ENCODE results near the gene RBPJ. TPM values are rescaled to one million over a fixed set of nuclear protein-coding genes. Genes with fewer than 3 reads are reported as not detected.

The RBPJ gene
- polyA plus RNA-seq, 1 donor from 2014 or later, result 89.8 TPM

GRCh38 chr4:26388671-26389070, 67.9 kb downstream of the RBPJ start:
- Histone ChIP-seq H3K4me2 (ENCODE audit: low read length) (no peak overlapping the region), H3K27me3 (ENCODE audit: insufficient read depth, low read depth, low read length) (no peaks in the 10 kb centered on the region), H4K20me1 (ENCODE audit: insufficient read depth) (no peaks in the 10 kb centered on the region), H3K9me3 (ENCODE audit: low read length) (no peaks in the 10 kb centered on the region), H3K36me3 (ENCODE audit: insufficient read depth, low read length) (peaks cover 5% of the 10 kb centered on the region), H3K9me2 (ENCODE audit: insufficient read depth, low read length) (no peaks in the 10 kb centered on the region), H3K27ac (ENCODE audit: low read length) (no peak overlapping the region), H3K79me2 (replicated peaks; ENCODE audit: insufficient read depth, low read length) (peaks cover 21% of the 10 kb centered on the region), H2AFZ (ENCODE audit: low read depth, low read length) (no peak overlapping the region), H3F3A (ENCODE audit: insufficient read depth, low read length, poor library complexity, severe bottlenecking) (no peaks in the 10 kb centered on the region), H3K9ac (ENCODE audit: low read length) (no peak overlapping the region), H3K4me3 (ENCODE audit: low read length) (no peak overlapping the region)
- TF ChIP-seq, protein P1, sequence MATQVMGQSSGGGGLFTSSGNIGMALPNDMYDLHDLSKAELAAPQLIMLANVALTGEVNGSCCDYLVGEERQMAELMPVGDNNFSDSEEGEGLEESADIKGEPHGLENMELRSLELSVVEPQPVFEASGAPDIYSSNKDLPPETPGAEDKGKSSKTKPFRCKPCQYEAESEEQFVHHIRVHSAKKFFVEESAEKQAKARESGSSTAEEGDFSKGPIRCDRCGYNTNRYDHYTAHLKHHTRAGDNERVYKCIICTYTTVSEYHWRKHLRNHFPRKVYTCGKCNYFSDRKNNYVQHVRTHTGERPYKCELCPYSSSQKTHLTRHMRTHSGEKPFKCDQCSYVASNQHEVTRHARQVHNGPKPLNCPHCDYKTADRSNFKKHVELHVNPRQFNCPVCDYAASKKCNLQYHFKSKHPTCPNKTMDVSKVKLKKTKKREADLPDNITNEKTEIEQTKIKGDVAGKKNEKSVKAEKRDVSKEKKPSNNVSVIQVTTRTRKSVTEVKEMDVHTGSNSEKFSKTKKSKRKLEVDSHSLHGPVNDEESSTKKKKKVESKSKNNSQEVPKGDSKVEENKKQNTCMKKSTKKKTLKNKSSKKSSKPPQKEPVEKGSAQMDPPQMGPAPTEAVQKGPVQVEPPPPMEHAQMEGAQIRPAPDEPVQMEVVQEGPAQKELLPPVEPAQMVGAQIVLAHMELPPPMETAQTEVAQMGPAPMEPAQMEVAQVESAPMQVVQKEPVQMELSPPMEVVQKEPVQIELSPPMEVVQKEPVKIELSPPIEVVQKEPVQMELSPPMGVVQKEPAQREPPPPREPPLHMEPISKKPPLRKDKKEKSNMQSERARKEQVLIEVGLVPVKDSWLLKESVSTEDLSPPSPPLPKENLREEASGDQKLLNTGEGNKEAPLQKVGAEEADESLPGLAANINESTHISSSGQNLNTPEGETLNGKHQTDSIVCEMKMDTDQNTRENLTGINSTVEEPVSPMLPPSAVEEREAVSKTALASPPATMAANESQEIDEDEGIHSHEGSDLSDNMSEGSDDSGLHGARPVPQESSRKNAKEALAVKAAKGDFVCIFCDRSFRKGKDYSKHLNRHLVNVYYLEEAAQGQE (IDR thresholded peaks at IDR 0.05; ENCODE audit: borderline replicate concordance), result no peak
- TF ChIP-seq MXI1 (conservative IDR thresholded peaks at IDR 0.05; ENCODE audit: poor library complexity, severe bottlenecking) (no peak), EP300 (conservative IDR thresholded peaks at IDR 0.05; ENCODE audit: poor library complexity, severe bottlenecking) (no peak), POLR2AphosphoS5 (IDR thresholded peaks at IDR 0.05) (no peak), TAF1 (IDR thresholded peaks at IDR 0.05; ENCODE audit: low read depth) (no peak), RAD21 (conservative IDR thresholded peaks at IDR 0.05) (no peak), CTCF (IDR thresholded peaks at IDR 0.05; ENCODE audit: poor library complexity, severe bottlenecking) (no peak), EZH2 (IDR thresholded peaks at IDR 0.05; ENCODE audit: borderline replicate concordance, insufficient read depth, low read length, poor library complexity, severe bottlenecking) (no peak), SMC3 (conservative IDR thresholded peaks at IDR 0.05; ENCODE audit: poor library complexity) (no peak)

GRCh38 chr4:26397086-26397485, 76.3 kb downstream of the RBPJ start:
- H3K27me3 ChIP-seq (ENCODE audit: insufficient read depth, low read depth, low read length), result no peaks in the 10 kb centered on the region
- no peak overlapping the region for H3K9ac ChIP-seq (ENCODE audit: low read length)
- H2AFZ ChIP-seq (ENCODE audit: low read depth, low read length), result no peak overlapping the region
- H3K79me2 ChIP-seq (replicated peaks; ENCODE audit: insufficient read depth, low read length), result peaks cover 6% of the 10 kb centered on the region
- H4K20me1 ChIP-seq (ENCODE audit: insufficient read depth), result no peaks in the 10 kb centered on the region
- H3K9me3 ChIP-seq (ENCODE audit: low read length), result no peaks in the 10 kb centered on the region
- no peaks in the 10 kb centered on the region for H3K36me3 ChIP-seq (ENCODE audit: insufficient read depth, low read length)
- H3K9me2 ChIP-seq (ENCODE audit: insufficient read depth, low read length), result no peaks in the 10 kb centered on the region
- H3F3A ChIP-seq (ENCODE audit: insufficient read depth, low read length, poor library complexity, severe bottlenecking), result no peaks in the 10 kb centered on the region
- no peak overlapping the region for H3K4me3 ChIP-seq (ENCODE audit: low read length)
- no peak overlapping the region for H3K4me2 ChIP-seq (ENCODE audit: low read length)
- TF ChIP-seq TAF1 (IDR thresholded peaks at IDR 0.05; ENCODE audit: low read depth), result no peak
- TF ChIP-seq RAD21 (conservative IDR thresholded peaks at IDR 0.05), result no peak
- TF ChIP-seq, protein P1 (IDR thresholded peaks at IDR 0.05; ENCODE audit: borderline replicate concordance), result no peak
- TF ChIP-seq SMC3 (conservative IDR thresholded peaks at IDR 0.05; ENCODE audit: poor library complexity), result no peak
- TF ChIP-seq EP300 (conservative IDR thresholded peaks at IDR 0.05; ENCODE audit: poor library complexity, severe bottlenecking), result no peak
- TF ChIP-seq CTCF (IDR thresholded peaks at IDR 0.05; ENCODE audit: poor library complexity, severe bottlenecking), result no peak
- no peak for TF ChIP-seq MXI1 (conservative IDR thresholded peaks at IDR 0.05; ENCODE audit: poor library complexity, severe bottlenecking)
- H3K27ac ChIP-seq (ENCODE audit: low read length), result no peak overlapping the region

Data from neural cell (in vitro differentiated cells).